Skin epidermis (tissue), 12 donors: ENCODE measurements around the gene PPDPF.

Experiments used
- H3K27ac ChIP-seq, 21 experiments: fragments of 200-600 bp; sonication (generic) in 11 of 21; one replicate each; pipeline ENCODE4 v1.5.0; 2020; ENCODE audit warnings: mild to moderate bottlenecking in 3 of 21, inconsistent platforms in 2 of 21, moderate library complexity in 2 of 21
- H3K4me3 ChIP-seq, 7 experiments: fragments of 200-600 bp; sonication (generic) in 2 of 7; one replicate each; pipeline ENCODE4 v1.5.0; 2020; ENCODE audit warnings: inconsistent platforms in 2 of 7, mild to moderate bottlenecking in 2 of 7, moderate library complexity in 1 of 7

Gene PPDPF

GRCh38 chr20:63517376-63518309, 2.9 kb upstream of the PPDPF start:
- H3K27ac ChIP-seq = no peak overlapping the region
- no peak overlapping the region for H3K4me3 ChIP-seq

- Histone ChIP-seq H3K27ac (no peak overlapping the region), H3K4me3 (no peak overlapping the region)
Observed at GRCh38 chr20:63518351-63518861, 2.2 kb upstream of the PPDPF start.

GRCh38 chr20:63518946-63519667, 1.5 kb upstream of the PPDPF start:
- Histone ChIP-seq H3K4me3 (peak overlapping the region; percentile 53 to 89 (median 83)), H3K27ac (peak overlapping the region in 9 of 21 experiments; percentile 93 to 100 (median 99))

GRCh38 chr20:63519668-63520503, 679 bp upstream of the PPDPF start:
- peak overlapping the region; percentile 53 to 89 (median 83) for H3K4me3 ChIP-seq
- peak overlapping the region; percentile 2 to 100 (median 99) for H3K27ac ChIP-seq

GRCh38 chr20:63520934-63521601, 503 bp downstream of the PPDPF start:
- peak overlapping the region; percentile 93 to 100 (median 99) for H3K27ac ChIP-seq

GRCh38 chr20:63521602-63522001, 1.0 kb downstream of the PPDPF start:
- Histone ChIP-seq H3K4me3 (peak overlapping the region; percentile 53 to 89 (median 83)), H3K27ac (peak overlapping the region; percentile 16 to 100 (median 99))

More at GRCh38 chr20:63520934-63521601, 503 bp downstream of the PPDPF start:
- H3K4me3 ChIP-seq = peak overlapping the region; percentile 53 to 89 (median 83)

GRCh38 chr20:63522091-63522868, 1.7 kb downstream of the PPDPF start:
- Histone ChIP-seq H3K27ac (peak overlapping the region in 13 of 21 experiments; percentile 0 to 100 (median 99)), H3K4me3 (peak overlapping the region; percentile 53 to 89 (median 83))

GRCh38 chr20:63522981-63523611, 2.5 kb downstream of the PPDPF start:
- peak overlapping the region in 1 of 7 experiments; percentile 83 for H3K4me3 ChIP-seq
- peak overlapping the region in 5 of 21 experiments; percentile 0 to 100 (median 25) for H3K27ac ChIP-seq

- no peak overlapping the region for H3K27ac ChIP-seq
- H3K4me3 ChIP-seq = no peak overlapping the region
Observed at GRCh38 chr20:63525185-63525584, 4.6 kb downstream of the PPDPF start.

- no peak overlapping the region for H3K27ac ChIP-seq
- H3K4me3 ChIP-seq = no peak overlapping the region
Observed at GRCh38 chr20:63525971-63526370, 5.4 kb downstream of the PPDPF start.

GRCh38 chr20:63527184-63527583, 6.6 kb downstream of the PPDPF start:
- no peak overlapping the region for H3K27ac ChIP-seq
- H3K4me3 ChIP-seq = no peak overlapping the region

- no peak overlapping the region for H3K4me3 ChIP-seq
- no peak overlapping the region for H3K27ac ChIP-seq
Observed at GRCh38 chr20:63529180-63529860, 8.8 kb downstream of the PPDPF start.

- no peak overlapping the region for H3K27ac ChIP-seq
- H3K4me3 ChIP-seq = no peak overlapping the region
Observed at GRCh38 chr20:63529861-63530787, 9.6 kb downstream of the PPDPF start.

GRCh38 chr20:63530788-63531160, 10.2 kb downstream of the PPDPF start:
- no peak overlapping the region for H3K27ac ChIP-seq
- H3K4me3 ChIP-seq = no peak overlapping the region

GRCh38 chr20:63531686-63532448, 11.3 kb downstream of the PPDPF start:
- H3K27ac ChIP-seq = no peak overlapping the region
- no peak overlapping the region for H3K4me3 ChIP-seq
